Sigmoid colon (tissue), 4 donors: Measurements from ENCODE around the gene ECSCR.
A peak's percentile ranks its signal among the peaks of the same experiment; 100 is the strongest.

Source experiments
- POLR2A ChIP-seq, 2 donors: fragments of 450-650 bp; IDR thresholded peaks; one replicate each; pipeline ENCODE4 v1.6.1; 2016; ENCODE audit warnings: antibody characterized with exemption in 2 of 2, mild to moderate bottlenecking in 2 of 2, moderate library complexity in 2 of 2
- POLR2AphosphoS5 ChIP-seq, 4 donors: sonication (generic); formaldehyde crosslinking; IDR thresholded peaks; one replicate each; pipeline ENCODE4 v1.6.1; 2017; ENCODE audit warnings: antibody characterized with exemption in 4 of 4
- TF ChIP-seq, protein P1 (sequence below), 4 experiments: fragments of 450-650 bp in 3 of 4; fragments of 200-600 bp in 1 of 4; IDR thresholded peaks; one replicate each; pipeline ENCODE4 v1.5.1; 2016 to 2019; ENCODE audit warnings: antibody characterized with exemption in 4 of 4, mild to moderate bottlenecking in 3 of 4, moderate library complexity in 2 of 4

DNA sequence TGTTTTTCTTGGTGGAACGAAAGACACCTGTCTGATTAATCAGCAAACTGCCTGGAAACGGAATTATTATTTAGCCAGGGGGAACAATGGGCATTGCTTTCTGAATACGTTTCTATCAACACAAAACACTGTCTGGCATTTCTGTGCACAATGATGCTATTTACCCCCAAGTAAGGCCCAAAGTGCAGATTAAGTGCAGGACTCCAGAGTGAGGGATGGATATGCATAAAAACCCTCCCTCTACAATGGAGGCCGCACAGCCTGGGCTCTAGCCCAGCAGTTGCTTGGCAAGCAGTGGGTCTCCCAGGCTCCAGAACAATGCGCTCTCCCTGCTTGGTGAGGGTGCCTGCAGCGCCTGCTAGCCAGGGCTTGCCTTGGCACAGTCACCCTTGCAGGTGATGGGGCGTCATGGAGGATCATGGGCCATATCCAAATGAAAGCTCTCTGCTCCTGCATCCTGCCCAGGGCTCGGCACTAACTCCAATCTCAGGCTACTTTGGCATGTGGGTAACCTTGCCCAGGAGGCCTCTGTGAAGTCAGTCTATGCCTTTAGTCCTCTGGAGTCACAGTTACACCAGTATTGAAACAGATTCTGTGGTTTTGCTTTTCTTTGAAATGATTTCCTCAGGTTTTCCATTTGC, 47.2 kb downstream of the ECSCR start:
- TF ChIP-seq, protein P1, sequence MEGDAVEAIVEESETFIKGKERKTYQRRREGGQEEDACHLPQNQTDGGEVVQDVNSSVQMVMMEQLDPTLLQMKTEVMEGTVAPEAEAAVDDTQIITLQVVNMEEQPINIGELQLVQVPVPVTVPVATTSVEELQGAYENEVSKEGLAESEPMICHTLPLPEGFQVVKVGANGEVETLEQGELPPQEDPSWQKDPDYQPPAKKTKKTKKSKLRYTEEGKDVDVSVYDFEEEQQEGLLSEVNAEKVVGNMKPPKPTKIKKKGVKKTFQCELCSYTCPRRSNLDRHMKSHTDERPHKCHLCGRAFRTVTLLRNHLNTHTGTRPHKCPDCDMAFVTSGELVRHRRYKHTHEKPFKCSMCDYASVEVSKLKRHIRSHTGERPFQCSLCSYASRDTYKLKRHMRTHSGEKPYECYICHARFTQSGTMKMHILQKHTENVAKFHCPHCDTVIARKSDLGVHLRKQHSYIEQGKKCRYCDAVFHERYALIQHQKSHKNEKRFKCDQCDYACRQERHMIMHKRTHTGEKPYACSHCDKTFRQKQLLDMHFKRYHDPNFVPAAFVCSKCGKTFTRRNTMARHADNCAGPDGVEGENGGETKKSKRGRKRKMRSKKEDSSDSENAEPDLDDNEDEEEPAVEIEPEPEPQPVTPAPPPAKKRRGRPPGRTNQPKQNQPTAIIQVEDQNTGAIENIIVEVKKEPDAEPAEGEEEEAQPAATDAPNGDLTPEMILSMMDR (IDR thresholded peaks at IDR 0.05) = no peak
- no peak for TF ChIP-seq POLR2A (IDR thresholded peaks at IDR 0.05)
- peak in 3 of 4 donors; percentile 22 to 67 (median 23) for TF ChIP-seq POLR2AphosphoS5 (IDR thresholded peaks at IDR 0.05)
